Neural cell (in vitro differentiated cells): ENCODE data around the gene EPAS1.

ENCODE experiments used
- EP300 ChIP-seq: fragments of 450-650 bp; conservative IDR thresholded peaks from 2 replicates; pipeline ENCODE4 v1.6.1; 2014; ENCODE audit warnings: antibody characterized with exemption, mild to moderate bottlenecking, moderate library complexity; ENCODE audit not compliant: poor library complexity, severe bottlenecking
- EZH2 ChIP-seq: fragments of 200-600, 300-800 bp; shearing (Covaris generic), sonication (generic); IDR thresholded peaks from 2 replicates; pipeline ENCODE4 v1.6.1; 2014; ENCODE audit warnings: antibody characterized with exemption, low read length, borderline replicate concordance, mild to moderate bottlenecking; ENCODE audit not compliant: insufficient read depth, poor library complexity, severe bottlenecking
- POLR2AphosphoS5 ChIP-seq: IDR thresholded peaks from 2 replicates; pipeline ENCODE4 v1.6.1; 2012
- RAD21 ChIP-seq: fragments of 450-650 bp; conservative IDR thresholded peaks from 2 replicates; pipeline ENCODE4 v1.6.1; 2014; ENCODE audit warnings: antibody characterized with exemption, mild to moderate bottlenecking, moderate library complexity
- REST ChIP-seq: IDR thresholded peaks from 2 replicates; pipeline ENCODE4 v1.6.1; 2012; ENCODE audit warnings: borderline replicate concordance
- SMC3 ChIP-seq: fragments of 450-650 bp; conservative IDR thresholded peaks from 2 replicates; pipeline ENCODE4 v1.6.1; 2014; ENCODE audit warnings: antibody characterized with exemption, mild to moderate bottlenecking, moderate library complexity; ENCODE audit not compliant: poor library complexity
- TAF1 ChIP-seq: IDR thresholded peaks from 2 replicates; pipeline ENCODE4 v1.6.1; 2012; ENCODE audit warnings: low read depth
- TF ChIP-seq, protein P1 (sequence below): fragments of 450-650 bp; IDR thresholded peaks from 2 replicates; pipeline ENCODE4 v1.5.1; 2014; ENCODE audit warnings: antibody characterized with exemption, mild to moderate bottlenecking, moderate library complexity; ENCODE audit not compliant: poor library complexity, severe bottlenecking

- TF ChIP-seq RAD21 (no peak), EP300 (no peak), EZH2 (no peak), REST (no peak), POLR2AphosphoS5 (no peak), TAF1 (no peak), SMC3 (no peak)
- TF ChIP-seq, protein P1, sequence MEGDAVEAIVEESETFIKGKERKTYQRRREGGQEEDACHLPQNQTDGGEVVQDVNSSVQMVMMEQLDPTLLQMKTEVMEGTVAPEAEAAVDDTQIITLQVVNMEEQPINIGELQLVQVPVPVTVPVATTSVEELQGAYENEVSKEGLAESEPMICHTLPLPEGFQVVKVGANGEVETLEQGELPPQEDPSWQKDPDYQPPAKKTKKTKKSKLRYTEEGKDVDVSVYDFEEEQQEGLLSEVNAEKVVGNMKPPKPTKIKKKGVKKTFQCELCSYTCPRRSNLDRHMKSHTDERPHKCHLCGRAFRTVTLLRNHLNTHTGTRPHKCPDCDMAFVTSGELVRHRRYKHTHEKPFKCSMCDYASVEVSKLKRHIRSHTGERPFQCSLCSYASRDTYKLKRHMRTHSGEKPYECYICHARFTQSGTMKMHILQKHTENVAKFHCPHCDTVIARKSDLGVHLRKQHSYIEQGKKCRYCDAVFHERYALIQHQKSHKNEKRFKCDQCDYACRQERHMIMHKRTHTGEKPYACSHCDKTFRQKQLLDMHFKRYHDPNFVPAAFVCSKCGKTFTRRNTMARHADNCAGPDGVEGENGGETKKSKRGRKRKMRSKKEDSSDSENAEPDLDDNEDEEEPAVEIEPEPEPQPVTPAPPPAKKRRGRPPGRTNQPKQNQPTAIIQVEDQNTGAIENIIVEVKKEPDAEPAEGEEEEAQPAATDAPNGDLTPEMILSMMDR = no peak
Observed at GRCh38 chr2:46309052-46309953, 12.1 kb downstream of the EPAS1 start.
